Measurements from ENCODE around the gene GOLGB1. TPM values are rescaled to one million over a fixed set of nuclear protein-coding genes. Genes with fewer than 3 reads are reported as not detected.

The GOLGB1 gene
- total and polyA plus RNA-seq, 4 experiments from 2014 or later = 1.3 to 49.3 (median 32.3) TPM

DNA sequence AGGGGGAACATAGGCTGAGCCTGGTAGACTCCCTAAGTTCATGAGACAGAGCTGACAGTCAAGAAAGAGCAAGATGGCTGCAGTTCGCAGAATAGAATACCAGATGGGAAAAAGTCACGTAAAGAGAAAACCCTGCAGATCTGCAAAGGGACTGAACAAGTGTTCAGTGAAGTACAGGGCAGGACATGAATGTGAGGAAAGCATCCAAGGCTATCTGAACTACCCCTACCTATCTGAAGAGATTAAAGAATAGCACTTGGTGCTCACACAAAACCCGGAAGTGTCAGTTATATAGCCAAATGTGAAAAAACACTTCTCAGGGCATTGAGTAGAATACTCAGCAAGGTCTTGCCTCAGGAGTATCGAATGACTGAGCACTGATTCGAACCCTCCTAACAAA is 44.0 kb downstream of the GOLGB1 start:
- H3K4me3 Mint-ChIP-seq = no peak overlapping the region
- peaks cover 62 to 63% of the 10 kb centered on the region in 2 donors for H3K36me3 Mint-ChIP-seq
- H3K4me1 ChIP-seq (ENCODE audit: insufficient read depth, low read length) = no peaks in the 10 kb centered on the region
- H3K9me3 Mint-ChIP-seq = peaks cover 0 to 3% (median 0%) of the 10 kb centered on the region in 8 donors
- H3K36me3 ChIP-seq (ENCODE audit: insufficient read depth, low read length) = peaks cover 10% of the 10 kb centered on the region
- no peaks in the 10 kb centered on the region for H3K9me3 ChIP-seq (ENCODE audit: control insufficient read depth in 1 of 2, low read length in 2 of 2)
- H3K27ac ChIP-seq (ENCODE audit: low read depth, low read length) = no peak overlapping the region
- peaks cover 5 to 16% (median 8%) of the 10 kb centered on the region in 4 donors for H3K4me1 Mint-ChIP-seq
- ChIA-PET CTCF (ENCODE audit: partially characterized antibody) (no interaction called here), POLR2A (ENCODE audit: partially characterized antibody) (no interaction called here)
- no peak overlapping the region for H3K27ac Mint-ChIP-seq
- H3K27me3 Mint-ChIP-seq = no peaks in the 10 kb centered on the region
- DNase-seq = no peak
- H3K4me3 ChIP-seq (ENCODE audit: low read length in 2 of 2) = no peak overlapping the region
- H3K27me3 ChIP-seq (ENCODE audit: insufficient read depth, low read length) = no peaks in the 10 kb centered on the region
- intact Hi-C loops (cut with micrococcal nuclease) = no loop called here

DNA sequence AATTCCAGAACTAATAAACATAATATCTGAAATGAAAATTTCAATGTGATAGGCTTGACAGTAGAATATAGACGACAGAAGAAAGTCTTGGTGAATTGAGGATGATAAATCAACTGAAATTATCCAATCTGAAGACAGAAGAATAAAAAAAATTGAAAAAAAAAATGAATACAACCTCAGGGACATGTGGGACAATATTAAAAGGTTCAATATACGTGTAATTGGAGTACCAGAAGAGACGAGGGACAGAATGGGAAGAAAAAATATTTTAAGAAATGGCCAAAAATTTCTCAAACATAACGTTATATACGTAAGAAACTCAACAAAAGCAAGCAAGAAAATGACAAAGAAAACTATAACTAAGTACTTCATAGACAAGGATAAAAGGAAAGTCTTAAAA is 45.6 kb downstream of the GOLGB1 start:
- no peak for DNase-seq

DNA sequence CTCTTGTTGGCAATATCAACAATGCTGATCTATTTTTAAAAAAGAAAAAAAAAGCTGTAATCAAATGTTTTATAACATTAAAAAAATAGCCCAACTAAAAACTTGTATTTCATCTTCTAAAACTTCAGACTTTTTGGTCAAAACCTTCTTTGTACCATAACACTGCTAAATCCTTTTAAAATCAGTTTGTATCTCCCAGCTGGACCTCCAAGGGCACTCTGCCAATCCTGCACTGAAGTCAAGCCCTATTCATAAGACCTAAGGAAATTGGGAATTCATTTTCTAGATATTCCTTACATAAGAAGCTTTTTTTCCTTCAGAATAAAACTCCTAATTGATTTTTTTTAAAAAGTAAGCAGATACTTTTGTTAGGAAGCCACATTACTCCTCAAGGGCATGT is 50.6 kb downstream of the GOLGB1 start:
- Mint-ChIP-seq H3K36me3 (peaks cover 34 to 50% of the 10 kb centered on the region in 2 donors), H3K27ac (no peak overlapping the region), H3K9me3 (peaks cover 0 to 2% (median 0%) of the 10 kb centered on the region in 8 donors), H3K4me1 (peaks cover 0 to 1% (median 0%) of the 10 kb centered on the region in 4 donors), H3K4me3 (no peak overlapping the region), H3K27me3 (no peaks in the 10 kb centered on the region)
- H3K27ac ChIP-seq (ENCODE audit: low read depth, low read length) = no peak overlapping the region
- H3K36me3 ChIP-seq (ENCODE audit: insufficient read depth, low read length) = peaks cover 16% of the 10 kb centered on the region
- POLR2A ChIA-PET (ENCODE audit: partially characterized antibody) = no interaction called here
- H3K9me3 ChIP-seq (ENCODE audit: control insufficient read depth in 1 of 2, low read length in 2 of 2) = no peaks in the 10 kb centered on the region
- H3K4me3 ChIP-seq (ENCODE audit: low read length in 2 of 2) = no peak overlapping the region
- H3K27me3 ChIP-seq (ENCODE audit: insufficient read depth, low read length) = no peaks in the 10 kb centered on the region
- no peaks in the 10 kb centered on the region for H3K4me1 ChIP-seq (ENCODE audit: insufficient read depth, low read length)
- no peak for DNase-seq
- intact Hi-C loops (cut with micrococcal nuclease) = no loop called here
- CTCF ChIA-PET (ENCODE audit: partially characterized antibody) = interaction anchor here (1.4 to 3.6 kb wide), 2 partner anchors 16 to 21 kb away, joined by 3 to 9 read pairs; no protein-coding TSS in a partner anchor

More for the DNA sequence above, 45.6 kb downstream of the GOLGB1 start:
- POLR2A ChIA-PET (ENCODE audit: partially characterized antibody) = no interaction called here
- CTCF ChIA-PET (ENCODE audit: partially characterized antibody) = no interaction called here
- H3K27ac ChIP-seq (ENCODE audit: low read depth, low read length) = no peak overlapping the region
- no peaks in the 10 kb centered on the region for H3K27me3 Mint-ChIP-seq
- peaks cover 0 to 3% (median 0%) of the 10 kb centered on the region in 8 donors for H3K9me3 Mint-ChIP-seq
- H3K36me3 Mint-ChIP-seq = peaks cover 60 to 62% of the 10 kb centered on the region in 2 donors
- H3K27me3 ChIP-seq (ENCODE audit: insufficient read depth, low read length) = no peaks in the 10 kb centered on the region
- H3K27ac Mint-ChIP-seq = peak overlapping the region in 2 of 7 donors; percentile 25 to 86
- H3K4me3 Mint-ChIP-seq = no peak overlapping the region
- intact Hi-C loops (cut with micrococcal nuclease) = no loop called here
- peaks cover 14% of the 10 kb centered on the region for H3K36me3 ChIP-seq (ENCODE audit: insufficient read depth, low read length)
- H3K4me1 Mint-ChIP-seq = peaks cover 0 to 6% (median 4%) of the 10 kb centered on the region in 4 donors
- no peaks in the 10 kb centered on the region for H3K9me3 ChIP-seq (ENCODE audit: control insufficient read depth in 1 of 2, low read length in 2 of 2)
- H3K4me3 ChIP-seq (ENCODE audit: low read length in 2 of 2) = no peak overlapping the region
- H3K4me1 ChIP-seq (ENCODE audit: insufficient read depth, low read length) = no peaks in the 10 kb centered on the region

DNA sequence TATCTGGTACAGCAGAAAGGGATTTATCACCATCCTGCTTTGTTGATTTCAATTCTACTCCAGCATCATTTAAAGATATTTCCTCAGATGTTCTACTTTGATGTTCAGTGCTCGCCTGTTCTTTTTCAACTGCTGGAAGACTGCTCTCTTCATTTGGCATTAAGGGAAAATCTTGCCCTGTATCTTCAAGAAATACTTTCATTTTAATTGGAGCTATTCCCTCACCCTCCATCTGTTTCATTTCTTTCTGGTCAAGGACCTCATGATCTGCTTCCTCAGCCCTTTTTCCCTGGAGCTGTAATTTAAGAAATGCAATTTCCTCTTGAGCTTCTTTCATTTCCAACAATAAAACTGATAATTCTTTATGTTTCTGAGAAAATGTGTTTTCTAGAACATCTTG is 51.1 kb downstream of the GOLGB1 start:
- Histone ChIP-seq H3K27me3 (ENCODE audit: insufficient read depth, low read length) (no peaks in the 10 kb centered on the region), H3K27ac (ENCODE audit: low read depth, low read length) (no peak overlapping the region), H3K4me1 (ENCODE audit: insufficient read depth, low read length) (no peaks in the 10 kb centered on the region), H3K9me3 (ENCODE audit: control insufficient read depth in 1 of 2, low read length in 2 of 2) (no peaks in the 10 kb centered on the region), H3K4me3 (ENCODE audit: low read length in 2 of 2) (no peak overlapping the region), H3K36me3 (ENCODE audit: insufficient read depth, low read length) (peaks cover 16% of the 10 kb centered on the region)
- Mint-ChIP-seq H3K4me3 (no peak overlapping the region), H3K27ac (peak overlapping the region in 1 of 7 donors; percentile 7), H3K4me1 (peaks cover 0 to 1% (median 0%) of the 10 kb centered on the region in 4 donors), H3K36me3 (peaks cover 31 to 47% of the 10 kb centered on the region in 2 donors), H3K9me3 (peaks cover 0 to 2% (median 0%) of the 10 kb centered on the region in 8 donors), H3K27me3 (no peaks in the 10 kb centered on the region)
- intact Hi-C loops (cut with micrococcal nuclease) = no loop called here
- POLR2A ChIA-PET (ENCODE audit: partially characterized antibody) = no interaction called here
- no peak for DNase-seq
- CTCF ChIA-PET (ENCODE audit: partially characterized antibody) = interaction anchor here (1.4 to 3.6 kb wide), 2 partner anchors 16 to 21 kb away, joined by 3 to 9 read pairs; no protein-coding TSS in a partner anchor

DNA sequence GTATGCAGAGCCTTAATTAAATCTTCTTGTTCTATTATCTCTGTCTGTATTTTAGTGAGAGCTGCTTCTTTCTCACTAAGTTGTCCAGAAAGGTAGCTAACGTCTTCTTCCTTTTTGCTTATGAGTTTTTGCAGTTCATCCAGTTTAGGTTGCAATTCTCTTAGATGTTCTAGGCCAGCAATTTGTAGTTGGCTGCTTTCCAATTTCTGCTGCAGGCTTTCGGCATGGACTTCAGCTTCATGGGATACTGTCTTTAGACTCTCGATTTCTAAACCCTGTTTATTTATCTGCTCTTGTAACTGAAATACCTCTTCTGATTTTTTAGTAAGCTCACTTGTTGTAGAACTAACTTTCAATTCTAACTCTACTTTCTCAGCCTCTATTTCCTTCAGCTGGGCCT is 53.4 kb downstream of the GOLGB1 start:
- H3K36me3 Mint-ChIP-seq = peaks cover 31 to 49% of the 10 kb centered on the region in 2 donors

DNA sequence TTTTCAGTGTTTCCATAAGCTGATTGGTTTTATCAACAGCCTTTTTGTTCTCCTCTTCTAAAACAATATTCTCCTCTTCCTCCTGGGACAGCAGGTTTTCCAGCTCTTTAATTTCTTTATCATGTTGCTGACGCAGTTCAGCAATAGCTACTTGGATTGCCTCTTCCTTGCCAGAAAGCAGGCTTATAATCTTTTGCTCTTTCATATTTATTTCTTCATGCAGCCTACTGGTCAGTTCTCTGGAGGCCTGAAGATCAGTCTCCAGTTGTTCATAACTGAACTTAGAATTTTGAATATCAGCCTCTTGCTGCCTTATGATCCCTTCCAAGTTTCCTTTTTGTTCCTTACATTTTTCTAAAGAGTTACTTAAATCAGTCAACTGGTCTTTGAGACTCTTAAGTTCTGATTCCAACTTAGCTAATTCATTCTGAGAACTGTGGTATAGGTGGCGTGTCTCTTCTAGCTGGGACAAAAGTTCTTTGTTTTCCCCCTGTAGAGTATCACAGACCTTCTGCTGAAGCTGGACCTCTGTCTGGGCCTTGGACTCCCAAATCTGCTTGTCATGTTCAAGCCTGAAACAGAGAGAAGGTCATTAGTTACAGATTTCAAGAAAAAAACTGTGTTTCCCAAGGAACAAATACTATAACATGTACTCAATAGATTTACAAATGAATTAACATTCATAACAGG is 57.4 kb downstream of the GOLGB1 start:
- H3K4me3 ChIP-seq (ENCODE audit: low read length in 2 of 2) = no peak overlapping the region
- POLR2A ChIA-PET (ENCODE audit: partially characterized antibody) = interaction anchor here (0.7 kb wide), 1 partner anchor 28 kb away, joined by 3 read pairs; no protein-coding TSS in a partner anchor
- Mint-ChIP-seq H3K36me3 (peaks cover 39 to 40% of the 10 kb centered on the region in 2 donors), H3K27ac (peak overlapping the region in 1 of 7 donors; percentile 36), H3K4me3 (no peak overlapping the region), H3K4me1 (peaks cover 0 to 5% (median 0%) of the 10 kb centered on the region in 4 donors), H3K27me3 (no peaks in the 10 kb centered on the region), H3K9me3 (peaks cover 0 to 2% (median 0%) of the 10 kb centered on the region in 8 donors)
- H3K27me3 ChIP-seq (ENCODE audit: insufficient read depth, low read length) = no peaks in the 10 kb centered on the region
- H3K9me3 ChIP-seq (ENCODE audit: control insufficient read depth in 1 of 2, low read length in 2 of 2) = no peaks in the 10 kb centered on the region
- intact Hi-C loops (cut with micrococcal nuclease) = no loop called here
- no peak overlapping the region for H3K27ac ChIP-seq (ENCODE audit: low read depth, low read length)
- peaks cover 9% of the 10 kb centered on the region for H3K36me3 ChIP-seq (ENCODE audit: insufficient read depth, low read length)
- no peak for DNase-seq
- H3K4me1 ChIP-seq (ENCODE audit: insufficient read depth, low read length) = no peaks in the 10 kb centered on the region
- CTCF ChIA-PET (ENCODE audit: partially characterized antibody) = interaction anchor here (1.4 kb wide), 2 partner anchors 8 to 987 kb away, joined by 3 to 4 read pairs; no protein-coding TSS in a partner anchor

More for the DNA sequence above, 53.4 kb downstream of the GOLGB1 start:
- H3K27me3 ChIP-seq (ENCODE audit: insufficient read depth, low read length) = no peaks in the 10 kb centered on the region
- no peaks in the 10 kb centered on the region for H3K4me1 ChIP-seq (ENCODE audit: insufficient read depth, low read length)
- H3K4me1 Mint-ChIP-seq = peaks cover 0 to 5% (median under 1%) of the 10 kb centered on the region in 4 donors
- intact Hi-C loops (cut with micrococcal nuclease) = no loop called here
- no peak overlapping the region for H3K27ac Mint-ChIP-seq
- ChIA-PET POLR2A (ENCODE audit: partially characterized antibody) (no interaction called here), CTCF (ENCODE audit: partially characterized antibody) (interaction anchor here (0.7 to 3.6 kb wide), 2 partner anchors 12 to 14 kb away, joined by 3 to 9 read pairs; no protein-coding TSS in a partner anchor)
- DNase-seq = no peak
- no peak overlapping the region for H3K4me3 ChIP-seq (ENCODE audit: low read length in 2 of 2)
- H3K4me3 Mint-ChIP-seq = no peak overlapping the region
- no peaks in the 10 kb centered on the region for H3K9me3 ChIP-seq (ENCODE audit: control insufficient read depth in 1 of 2, low read length in 2 of 2)
- H3K36me3 ChIP-seq (ENCODE audit: insufficient read depth, low read length) = peaks cover 22% of the 10 kb centered on the region
- H3K27me3 Mint-ChIP-seq = no peaks in the 10 kb centered on the region
- no peaks in the 10 kb centered on the region for H3K9me3 Mint-ChIP-seq
- H3K27ac ChIP-seq (ENCODE audit: low read depth, low read length) = no peak overlapping the region

DNA sequence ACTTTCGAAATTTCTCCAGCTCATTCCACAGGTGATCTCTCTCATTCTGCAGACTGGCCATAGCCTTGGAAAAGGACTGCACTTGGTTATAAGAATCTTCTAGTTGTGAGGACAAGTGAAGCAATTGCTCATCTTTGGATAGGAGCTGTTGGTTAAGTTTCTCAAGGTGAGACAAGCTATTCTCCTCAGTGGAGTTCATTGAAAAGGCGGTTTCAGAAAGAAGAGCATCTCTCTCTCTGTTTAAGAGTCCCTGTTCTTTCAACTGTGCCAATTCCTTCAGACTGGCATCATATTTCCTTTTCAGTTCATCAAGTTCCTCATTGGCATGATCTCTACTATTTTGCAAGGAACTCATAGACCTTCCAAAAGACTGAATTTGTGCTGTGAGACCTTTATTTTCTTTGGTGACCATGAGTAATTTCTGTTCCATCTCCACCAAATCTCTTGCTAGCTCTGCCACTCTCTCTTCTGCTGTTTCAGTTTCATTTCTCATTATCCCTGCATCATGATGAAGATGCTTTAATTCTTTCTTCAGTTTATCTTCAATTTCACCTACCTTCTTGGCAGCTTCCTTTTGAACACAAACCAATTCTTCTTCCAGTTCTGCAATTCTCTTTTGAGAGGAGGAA is 58.6 kb downstream of the GOLGB1 start:
- H3K4me1 Mint-ChIP-seq = peaks cover 0 to 8% (median 4%) of the 10 kb centered on the region in 4 donors
- no peaks in the 10 kb centered on the region for H3K27me3 ChIP-seq (ENCODE audit: insufficient read depth, low read length)
- H3K4me3 Mint-ChIP-seq = no peak overlapping the region
- H3K27ac ChIP-seq (ENCODE audit: low read depth, low read length) = no peak overlapping the region
- H3K27me3 Mint-ChIP-seq = no peaks in the 10 kb centered on the region
- H3K9me3 Mint-ChIP-seq = peaks cover 0 to 9% (median 1%) of the 10 kb centered on the region in 8 donors
- intact Hi-C loops (cut with micrococcal nuclease) = no loop called here
- peaks cover 49 to 53% of the 10 kb centered on the region in 2 donors for H3K36me3 Mint-ChIP-seq
- no peaks in the 10 kb centered on the region for H3K9me3 ChIP-seq (ENCODE audit: control insufficient read depth in 1 of 2, low read length in 2 of 2)
- no peak overlapping the region for H3K4me3 ChIP-seq (ENCODE audit: low read length in 2 of 2)
- CTCF ChIA-PET (ENCODE audit: partially characterized antibody) = interaction anchor here (1.4 kb wide), 2 partner anchors 9 to 988 kb away, joined by 3 to 4 read pairs; no protein-coding TSS in a partner anchor
- peak overlapping the region in 3 of 7 donors; percentile 1 to 69 (median 17) for H3K27ac Mint-ChIP-seq
- no peak for DNase-seq
- H3K36me3 ChIP-seq (ENCODE audit: insufficient read depth, low read length) = peaks cover 9% of the 10 kb centered on the region
- H3K4me1 ChIP-seq (ENCODE audit: insufficient read depth, low read length) = no peaks in the 10 kb centered on the region
- POLR2A ChIA-PET (ENCODE audit: partially characterized antibody) = no interaction called here
